Kidney glomerular epithelial cell (primary cell): Measurements from ENCODE around the gene CTNNBL1.

ENCODE experiments used
- DNase-seq: peaks from one replicate; lab custom pipeline; 2025; lab: John Stamatoyannopoulos, UW

CTNNBL1 gene

GRCh38 chr20:37821696-37822095 is 127.9 kb downstream of the CTNNBL1 start:
- DNase-seq = peak; percentile 27

- DNase-seq = peak; percentile 60
Observed at GRCh38 chr20:37822141-37822601, 128.3 kb downstream of the CTNNBL1 start.

- DNase-seq = peak; percentile 15
Observed at GRCh38 chr20:37823296-37823980, 129.6 kb downstream of the CTNNBL1 start.

GRCh38 chr20:37827605-37828004 is 133.8 kb downstream of the CTNNBL1 start:
- no peak for DNase-seq

DNA sequence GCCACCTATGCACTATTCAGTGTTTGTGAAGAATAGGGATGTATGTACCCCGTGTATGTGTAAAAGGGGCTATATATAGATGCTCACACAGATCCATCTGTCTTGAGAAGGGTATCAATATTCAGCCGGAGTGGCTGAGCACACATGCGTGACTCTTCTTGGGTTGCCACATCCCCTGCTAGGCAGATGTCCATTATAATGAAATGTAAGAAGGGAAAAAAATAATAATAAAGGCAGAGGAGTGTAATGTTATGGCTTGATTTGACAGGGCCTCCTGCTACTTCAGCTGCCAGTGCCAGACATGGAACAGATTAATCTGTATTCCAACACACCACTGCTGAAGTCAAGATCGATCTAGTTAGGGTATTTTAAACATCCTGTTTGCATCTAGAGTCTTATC is 134.9 kb downstream of the CTNNBL1 start:
- no peak for DNase-seq

- DNase-seq = no peak
Observed at GRCh38 chr20:37829128-37829527, 135.3 kb downstream of the CTNNBL1 start.

GRCh38 chr20:37833221-37833896 is 139.5 kb downstream of the CTNNBL1 start:
- DNase-seq = no peak

GRCh38 chr20:37836926-37837325 is 143.1 kb downstream of the CTNNBL1 start:
- no peak for DNase-seq

DNA sequence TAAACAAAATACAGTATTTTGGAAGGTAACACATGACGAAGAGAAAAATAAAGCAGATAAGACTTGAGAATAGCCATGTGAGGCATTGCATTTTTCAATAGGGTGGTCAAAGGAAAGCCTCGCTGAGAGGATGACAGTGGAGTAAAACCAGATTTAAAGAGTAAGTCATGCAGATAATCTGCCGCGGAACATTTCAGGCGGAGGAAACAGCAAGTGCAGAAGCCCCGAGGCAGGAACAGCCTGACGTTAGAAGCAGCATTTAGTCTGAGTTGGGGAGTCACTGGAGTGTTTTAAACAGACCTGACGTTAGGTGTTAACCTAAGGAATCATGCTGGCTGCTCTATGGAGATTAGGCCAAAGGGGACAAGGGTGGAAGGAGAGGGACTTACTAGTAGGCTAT is 144.1 kb downstream of the CTNNBL1 start:
- DNase-seq = no peak

- DNase-seq = no peak
Observed at GRCh38 chr20:37838769-37839431, 145.1 kb downstream of the CTNNBL1 start.

DNA sequence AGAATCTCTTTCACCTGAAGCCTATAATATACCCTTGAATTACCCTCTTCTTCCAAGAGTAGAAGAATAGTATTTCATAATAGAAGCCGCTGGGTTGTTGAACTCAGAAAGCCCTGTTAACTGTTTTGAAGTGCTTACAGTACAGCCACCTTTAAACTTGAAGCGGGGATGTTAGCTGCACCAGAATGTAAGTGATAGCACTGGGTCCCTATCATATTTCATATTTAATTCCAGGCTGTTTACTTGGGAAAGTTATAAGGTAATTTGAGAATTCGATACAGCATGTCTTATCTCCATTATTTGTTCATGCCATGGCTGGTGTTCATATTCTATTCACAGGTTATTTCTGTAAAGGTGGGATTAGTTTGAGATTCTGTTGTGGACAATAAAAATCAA is 145.6 kb downstream of the CTNNBL1 start:
- no peak for DNase-seq

GRCh38 chr20:37839955-37840354 is 146.1 kb downstream of the CTNNBL1 start:
- DNase-seq = no peak

DNA sequence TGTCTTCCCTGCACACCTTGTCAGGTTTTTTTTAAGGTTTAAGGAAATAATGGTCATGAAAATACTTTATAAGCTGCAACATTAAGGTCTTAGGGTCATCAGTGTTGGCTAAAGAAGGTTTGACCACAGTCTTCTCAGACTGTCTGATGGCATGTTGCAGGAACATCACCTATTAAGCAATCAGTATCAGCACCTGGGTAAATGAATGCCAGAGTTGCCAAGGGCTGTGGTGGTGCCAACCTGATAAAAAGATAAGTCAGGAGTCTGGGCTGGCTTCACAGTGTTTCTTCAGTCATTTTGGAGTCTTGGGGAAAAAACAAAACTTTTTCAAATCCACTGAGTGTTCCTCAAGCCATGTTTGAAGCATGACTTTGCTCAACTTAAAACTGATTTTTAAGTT is 147.6 kb downstream of the CTNNBL1 start:
- no peak for DNase-seq

DNA sequence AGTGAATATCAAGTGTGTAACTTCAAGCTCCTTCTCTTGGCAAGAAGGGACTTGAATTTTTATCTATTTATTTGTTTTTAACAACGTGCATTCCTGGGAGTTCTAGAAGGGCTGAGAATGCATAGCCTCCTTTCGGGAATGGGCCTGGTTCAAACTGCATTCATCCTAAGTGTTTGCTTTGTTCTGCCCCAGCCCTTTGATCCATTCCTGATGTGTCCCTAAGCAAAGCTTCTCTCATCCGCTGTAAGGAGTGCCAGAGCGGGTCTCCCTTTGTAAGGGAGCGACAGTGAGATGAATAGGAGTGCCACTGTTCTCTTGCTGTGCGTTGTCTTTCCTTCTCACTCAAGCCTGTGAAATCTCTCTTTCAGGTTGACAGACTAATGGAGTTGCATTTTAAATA is 148.1 kb downstream of the CTNNBL1 start:
- DNase-seq = no peak

DNA sequence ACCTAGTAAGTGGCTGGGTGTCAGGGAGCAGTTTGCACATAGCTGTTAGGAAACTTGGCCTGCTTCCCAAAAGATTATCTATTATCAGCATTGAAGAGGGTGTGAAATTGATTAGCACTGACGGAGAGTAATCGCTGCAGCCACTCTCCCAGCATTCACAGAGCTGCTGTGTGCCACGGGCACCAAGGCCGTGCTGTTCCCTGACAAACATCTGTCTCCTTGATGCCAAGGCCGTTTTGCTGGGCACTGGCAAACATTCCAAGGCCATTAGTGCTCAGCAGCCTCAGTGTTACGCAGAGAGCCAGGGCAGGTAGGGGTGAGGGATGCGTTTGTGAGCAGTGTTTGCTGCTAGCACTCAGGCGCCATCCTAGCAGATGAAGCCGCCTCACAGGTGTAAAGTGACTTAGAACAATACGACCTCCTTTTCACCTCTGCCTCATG is 151.4 kb downstream of the CTNNBL1 start:
- DNase-seq = no peak

GRCh38 chr20:37845878-37846277 is 152.0 kb downstream of the CTNNBL1 start:
- DNase-seq = no peak

- DNase-seq = no peak
Observed at GRCh38 chr20:37846573-37846972, 152.7 kb downstream of the CTNNBL1 start.

- no peak for DNase-seq
Observed at GRCh38 chr20:37848706-37849105, 154.9 kb downstream of the CTNNBL1 start.

DNA sequence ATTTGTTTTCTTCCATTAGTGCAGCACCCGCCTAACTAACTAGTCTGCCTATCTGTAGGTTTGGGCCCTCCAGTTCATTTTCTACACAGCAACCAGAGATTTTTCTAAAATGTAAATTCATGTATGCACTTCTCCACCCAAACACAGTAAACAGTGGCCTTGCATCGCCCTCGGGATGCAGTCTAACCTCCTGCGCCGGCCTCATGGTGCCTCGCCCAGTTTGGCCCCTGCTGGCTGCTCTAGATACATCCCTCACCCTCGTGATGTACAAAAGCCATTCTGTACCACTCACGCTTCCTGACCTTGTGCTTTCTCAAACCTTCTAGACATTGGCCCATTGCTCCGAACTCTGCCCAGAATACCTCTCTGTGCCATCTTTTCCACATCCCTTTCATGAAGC is 155.3 kb downstream of the CTNNBL1 start:
- DNase-seq = no peak

DNA sequence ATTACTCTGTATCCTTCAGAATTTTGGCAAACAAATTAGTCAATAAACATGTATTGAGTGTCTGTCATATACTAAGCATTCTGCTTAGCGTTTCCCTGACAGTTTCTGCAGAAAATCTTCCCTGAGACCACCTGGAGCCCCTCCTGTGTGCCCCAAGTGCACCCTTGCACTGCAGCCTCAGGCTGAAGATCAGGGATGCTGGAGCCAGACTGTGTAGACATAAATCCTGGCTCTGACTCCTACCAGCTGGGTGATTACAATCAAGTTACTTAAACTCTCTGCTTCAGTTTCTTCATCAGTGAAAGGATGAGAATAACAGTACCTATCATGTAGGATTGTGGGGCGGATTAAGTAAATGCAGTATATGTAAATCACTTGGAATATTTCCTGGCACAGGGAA is 155.7 kb downstream of the CTNNBL1 start:
- DNase-seq = no peak

DNA sequence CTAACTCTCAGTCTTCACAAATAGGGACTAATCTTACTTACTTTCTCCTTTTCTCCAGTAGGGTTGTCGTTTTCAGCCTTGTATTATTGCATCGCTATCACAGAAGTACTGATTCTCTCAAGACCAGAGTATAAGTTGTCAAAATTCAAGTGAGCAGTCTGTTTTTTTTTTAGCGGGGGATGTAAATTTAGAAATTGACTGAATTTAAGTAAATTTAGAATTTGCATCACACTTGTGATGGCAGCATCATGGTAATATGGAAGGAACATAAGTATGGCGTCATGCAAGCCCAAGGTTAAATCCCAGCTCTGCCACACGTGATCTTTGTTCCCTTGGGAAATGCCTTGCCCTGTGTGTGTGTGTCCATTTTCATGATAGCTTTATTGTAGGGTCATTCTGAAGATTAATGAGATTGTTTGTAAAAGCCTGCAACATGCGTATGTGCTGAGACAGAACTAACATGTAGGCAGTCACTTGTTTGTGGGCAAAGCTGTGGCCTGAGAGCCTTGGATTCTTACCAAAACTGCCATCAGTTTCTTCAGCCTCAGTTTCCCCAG is 156.3 kb downstream of the CTNNBL1 start:
- no peak for DNase-seq

DNA sequence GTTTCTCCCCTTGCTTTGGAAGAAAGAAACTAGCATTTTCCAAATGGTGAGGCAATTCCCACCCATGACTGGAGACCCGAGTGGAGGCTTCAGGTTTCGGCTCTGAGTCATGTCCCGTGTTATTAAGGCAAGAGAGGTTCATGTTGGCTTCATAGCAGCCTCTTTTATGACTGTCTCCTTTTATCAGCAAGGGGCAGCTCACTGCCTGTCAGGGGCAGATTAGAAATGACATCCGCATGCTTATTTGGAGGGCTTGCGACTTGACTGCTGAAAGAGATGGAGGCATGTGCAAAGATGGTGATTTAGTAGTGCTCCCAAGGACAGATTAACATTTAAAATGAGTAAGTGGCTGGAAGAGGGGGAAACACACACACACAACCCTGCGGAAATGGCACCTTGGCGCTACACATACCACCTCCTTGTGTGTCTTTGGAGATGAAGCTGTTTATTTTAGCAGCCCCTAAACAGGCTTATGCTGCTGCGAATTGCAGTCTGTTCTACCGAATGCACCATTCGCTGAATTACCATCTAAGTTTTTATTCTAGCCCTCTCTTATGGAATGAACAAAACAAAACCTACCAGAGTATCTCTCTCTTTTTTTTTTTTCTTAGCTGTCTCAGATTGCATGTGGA is 157.0 kb downstream of the CTNNBL1 start:
- DNase-seq = no peak
